Endothelial cell of umbilical vein (primary cell): ENCODE data around the gene COG2. TPM values are rescaled to one million over a fixed set of nuclear protein-coding genes. Genes with fewer than 3 reads are reported as not detected.

Experiments
- BruUV-seq: library from RNA; stranded (reverse); fragments of 400-500 nt; replicated peaks from 2 replicates; lab custom pipeline; 2021; lab: Mats Ljungman, UMichigan
- CTCF ChIA-PET: fragments of 300-600, 350-600 bp; sonication (Branson Sonifier 250); formaldehyde crosslinking; loops from one replicate; lab custom pipeline; 2021; ENCODE audit warnings: antibody characterized with exemption, inconsistent platforms; lab: Charles Lee
- POLR2A ChIA-PET: fragments of 300-600, 350-600 bp; sonication (Branson Sonifier 250); formaldehyde crosslinking; loops from one replicate; lab custom pipeline; 2021; ENCODE audit warnings: antibody characterized with exemption, inconsistent platforms; lab: Charles Lee
- DNase-seq: peaks from one replicate; pipeline ENCODE4 v3.0.0-alpha.2; 2011; ENCODE audit warnings: low read depth, low spot score
- FAIRE-seq: peaks from 2 replicates; lab custom pipeline; 2011; peaks lifted over from hg19 to GRCh38; lab: Jason Lieb, UNC
- H2AFZ ChIP-seq: 2 replicates; pipeline ENCODE4 v1.6.0; 2012; ENCODE audit warnings: low read depth, low read length, control low read depth, inconsistent platforms
- H3K27ac ChIP-seq: 2 replicates; pipeline ENCODE4 v1.5.1; 2011; ENCODE audit warnings: low read depth, mild to moderate bottlenecking, control low read depth, low read length, moderate library complexity; ENCODE audit not compliant: insufficient read depth
- H3K27me3 ChIP-seq, 2 experiments: 2 replicates each; pipeline versions ENCODE4 v1.6.0 to v1.6.1; 2011; ENCODE audit warnings: low read length in 2 of 2, mixed read lengths in 1 of 2; ENCODE audit not compliant: control insufficient read depth in 2 of 2, insufficient read depth in 2 of 2
- H3K36me3 ChIP-seq, 2 experiments: 2 replicates in 1 of 2; 3 replicates in 1 of 2; pipeline ENCODE4 v1.5.1; 2011; ENCODE audit warnings: low read length in 2 of 2, mild to moderate bottlenecking in 1 of 2, moderate library complexity in 1 of 2; ENCODE audit not compliant: control insufficient read depth in 2 of 2, insufficient read depth in 2 of 2; ENCODE audit errors: extremely low read depth in 1 of 2
- H3K4me1 ChIP-seq: 3 replicates; pipeline ENCODE4 v1.5.1; 2011; ENCODE audit warnings: mild to moderate bottlenecking, low read length; ENCODE audit not compliant: control insufficient read depth, insufficient read depth; ENCODE audit errors: extremely low read depth
- H3K4me2 ChIP-seq: 2 replicates; pipeline ENCODE4 v1.6.1; 2011; ENCODE audit warnings: low read length, control low read depth, mixed read lengths; ENCODE audit not compliant: insufficient read depth
- H3K4me3 ChIP-seq, 3 experiments: fragments of 200-600 bp in 1 of 3; sonication (generic), shearing (Covaris generic) in 1 of 3; replicated peaks in 1 of 3; 2 replicates each; pipeline ENCODE4 v1.5.1; 2011 to 2016; ENCODE audit warnings: control low read depth in 3 of 3, low read length in 3 of 3, mild to moderate bottlenecking in 2 of 3, inconsistent platforms in 1 of 3, low read depth in 1 of 3, moderate library complexity in 1 of 3; ENCODE audit not compliant: insufficient read depth in 1 of 3
- H3K79me2 ChIP-seq: 2 replicates; pipeline ENCODE4 v1.6.0; 2012; ENCODE audit warnings: low read length, inconsistent platforms; ENCODE audit not compliant: control insufficient read depth, insufficient read depth
- H3K9ac ChIP-seq: replicated peaks from 2 replicates; pipeline ENCODE3; 2011; ENCODE audit warnings: low read length, control low read depth; ENCODE audit not compliant: insufficient read depth; ENCODE audit errors: extremely low read depth
- H3K9me1 ChIP-seq: replicated peaks from 3 replicates; pipeline ENCODE4 v1.6.0; 2011; ENCODE audit warnings: mild to moderate bottlenecking, low read length; ENCODE audit not compliant: control insufficient read depth, insufficient read depth; ENCODE audit errors: extremely low read depth
- H3K9me3 ChIP-seq: replicated peaks from 2 replicates; pipeline ENCODE4 v1.5.1; 2012; ENCODE audit warnings: low read length, inconsistent platforms; ENCODE audit not compliant: control insufficient read depth, insufficient read depth
- H4K20me1 ChIP-seq: replicated peaks from 2 replicates; pipeline ENCODE3; 2011; ENCODE audit warnings: mild to moderate bottlenecking, low read length; ENCODE audit not compliant: control insufficient read depth, insufficient read depth; ENCODE audit errors: extremely low read depth
- CTCF ChIP-seq, 2 donors: IDR thresholded peaks; 1 replicate in 1 of 2; 2 replicates in 1 of 2; pipeline ENCODE4 v1.5.1; 2011; ENCODE audit warnings: low read length in 2 of 2, mild to moderate bottlenecking in 2 of 2, moderate library complexity in 2 of 2, control low read depth in 1 of 2, inconsistent platforms in 1 of 2, low read depth in 1 of 2; ENCODE audit not compliant: insufficient read depth in 1 of 2; ENCODE audit errors: extremely low read depth in 1 of 2
- EZH2 ChIP-seq: IDR thresholded peaks from 2 replicates; pipeline ENCODE4 v1.6.1; 2012; ENCODE audit warnings: borderline replicate concordance, low read depth, mild to moderate bottlenecking, moderate library complexity, low read length, inconsistent platforms; ENCODE audit not compliant: severe bottlenecking
- FOS ChIP-seq: IDR thresholded peaks from 2 replicates; pipeline ENCODE4 v1.6.1; 2011; ENCODE audit warnings: mild to moderate bottlenecking, low read length, moderate library complexity, borderline replicate concordance; ENCODE audit not compliant: insufficient read depth
- GATA2 ChIP-seq: IDR thresholded peaks from 2 replicates; pipeline ENCODE4 v1.7.0; 2011; ENCODE audit warnings: low read depth, mild to moderate bottlenecking, moderate library complexity, mixed read lengths, low read length; ENCODE audit not compliant: insufficient read length, insufficient read depth
- JUN ChIP-seq: IDR thresholded peaks from 2 replicates; pipeline ENCODE4 v1.6.1; 2011; ENCODE audit warnings: borderline replicate concordance, low read depth; ENCODE audit not compliant: insufficient read length, insufficient read depth
- MAX ChIP-seq: IDR thresholded peaks from 2 replicates; pipeline ENCODE4 v1.6.1; 2011; ENCODE audit not compliant: insufficient read depth, insufficient read length
- MYC ChIP-seq: IDR thresholded peaks from one replicate; pipeline ENCODE4 v1.6.1; 2011; ENCODE audit warnings: mild to moderate bottlenecking, low read depth, low read length
- POLR2A ChIP-seq: IDR thresholded peaks from 2 replicates; pipeline ENCODE4 v1.6.1; 2012; ENCODE audit warnings: low read depth, mild to moderate bottlenecking, control low read depth, low read length
- POLR2AphosphoS5 ChIP-seq: IDR thresholded peaks from 2 replicates; pipeline ENCODE4 v1.6.1; 2012; ENCODE audit warnings: low read depth, mild to moderate bottlenecking, control low read depth, low read length, moderate library complexity; ENCODE audit not compliant: insufficient read depth
- dilution Hi-C: fragments of 300-500 bp; cut with MboI; formaldehyde crosslinking; loops from one replicate; pipeline ENCODE4 v1.15.0; 2019; ENCODE audit warnings: low sequenced_read_pairs; ENCODE audit not compliant: extremely low pct_ligation_motif_present
- intact Hi-C: fragments of 100-400 bp; cut with micrococcal nuclease; formaldehyde crosslinking; loops from one replicate; pipeline ENCODE4 v1.10.0; 2022
- polyA plus RNA-seq, 4 experiments: library from polyadenylated mRNA; depleted of rRNA in 3 of 4; stranded (reverse) in 3 of 4; unstranded in 1 of 4; fragments of >200 nt; gene quantifications; 2 replicates each; pipeline versions ENCODE4 v1.2.1 to v1.2.3, GENCODE V29; 2011 to 2012; ENCODE audit warnings: missing spikeins in 1 of 4
- total RNA-seq: library from RNA; stranded (reverse); gene quantifications from 2 replicates; pipeline ENCODE4 v1.2.3, GENCODE V29; 2021

Gene COG2
- total and polyA plus RNA-seq, 2 donors (not counting 3 experiments of a cell fraction or from before 2014, with no cell fraction given): 7.6 to 24.2 TPM

- Histone ChIP-seq H3K27ac (no peak overlapping the region), H3K36me3 (no peaks in the 10 kb centered on the region), H3K9ac (no peak overlapping the region), H3K4me2 (no peak overlapping the region), H3K27me3 (no peaks in the 10 kb centered on the region), H2AFZ (no peak overlapping the region), H3K9me3 (no peaks in the 10 kb centered on the region), H3K4me1 (no peaks in the 10 kb centered on the region), H3K9me1 (no peaks in the 10 kb centered on the region), H3K79me2 (no peaks in the 10 kb centered on the region), H4K20me1 (no peaks in the 10 kb centered on the region), H3K4me3 (no peak overlapping the region)
- DNase-seq (no peak), FAIRE-seq (no peak)
- POLR2A ChIA-PET: no interaction called here
- dilution Hi-C loops (no loop called here), intact Hi-C loops (no loop called here)
- BruUV-seq: no TSS peak
- TF ChIP-seq EZH2 (no peak), POLR2AphosphoS5 (no peak), POLR2A (no peak), MAX (no peak), GATA2 (no peak), JUN (no peak), MYC (no peak), FOS (no peak), CTCF (IDR thresholded peaks at IDR 0.05; ENCODE audit: extremely low read depth in 1 of 2, insufficient read depth in 1 of 2, low read depth in 1 of 2, low read length in 2 of 2) (no peak)
- CTCF ChIA-PET: no interaction called here
These were observed 29.6 kb upstream of the COG2 start for GRCh38 chr1:230612651-230613050.
